COLO829 (cell line): ENCODE data around the gene UBAC2.

Experiments used
- DNase-seq: peaks from one replicate; pipeline ENCODE4 v3.0.0; 2012; ENCODE audit warnings: low spot score

The UBAC2 gene, protein sequence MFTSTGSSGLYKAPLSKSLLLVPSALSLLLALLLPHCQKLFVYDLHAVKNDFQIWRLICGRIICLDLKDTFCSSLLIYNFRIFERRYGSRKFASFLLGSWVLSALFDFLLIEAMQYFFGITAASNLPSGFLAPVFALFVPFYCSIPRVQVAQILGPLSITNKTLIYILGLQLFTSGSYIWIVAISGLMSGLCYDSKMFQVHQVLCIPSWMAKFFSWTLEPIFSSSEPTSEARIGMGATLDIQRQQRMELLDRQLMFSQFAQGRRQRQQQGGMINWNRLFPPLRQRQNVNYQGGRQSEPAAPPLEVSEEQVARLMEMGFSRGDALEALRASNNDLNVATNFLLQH

DNA sequence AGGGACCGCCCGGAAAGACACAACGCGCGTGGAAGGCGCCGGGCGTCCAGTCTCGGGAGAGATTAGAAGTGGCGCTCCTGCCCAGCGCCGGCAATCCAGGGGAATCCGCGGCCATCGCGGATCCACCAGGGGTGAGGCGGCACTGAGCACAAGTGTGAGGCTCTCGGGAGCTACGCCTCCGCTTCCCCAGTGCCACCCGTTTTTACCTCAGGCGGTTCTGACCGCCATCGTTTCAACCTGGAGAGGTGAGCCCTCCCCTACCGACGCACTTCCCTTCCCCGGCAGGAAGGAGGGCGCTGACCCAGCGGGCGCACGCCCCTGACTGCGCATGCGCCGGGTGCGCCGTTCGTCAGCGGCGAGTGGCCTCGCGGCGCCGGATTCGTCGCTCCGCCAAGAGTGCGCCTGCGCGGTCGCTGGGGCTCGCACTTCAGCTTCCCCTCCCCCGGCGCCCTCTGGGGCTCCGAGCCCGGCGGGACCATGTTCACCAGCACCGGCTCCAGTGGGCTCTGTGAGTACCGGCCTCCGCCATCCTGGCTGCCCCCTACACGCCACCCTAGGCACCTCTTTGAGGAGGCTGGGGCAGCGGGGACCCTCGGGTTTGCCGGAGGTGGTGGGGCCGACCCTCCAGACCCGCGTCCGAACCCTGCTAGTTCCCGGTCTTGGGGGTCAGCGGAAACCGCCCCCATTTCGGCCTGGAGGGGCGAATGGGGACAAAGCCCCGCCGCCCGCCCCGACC, at the start of gene UBAC2:
TSS of gene UBAC2 (plus strand) at position 423 of the 736 bp plus-strand sequence. CDS start at position 478, 55 bp downstream.
- peak; percentile 96 for DNase-seq

DNA sequence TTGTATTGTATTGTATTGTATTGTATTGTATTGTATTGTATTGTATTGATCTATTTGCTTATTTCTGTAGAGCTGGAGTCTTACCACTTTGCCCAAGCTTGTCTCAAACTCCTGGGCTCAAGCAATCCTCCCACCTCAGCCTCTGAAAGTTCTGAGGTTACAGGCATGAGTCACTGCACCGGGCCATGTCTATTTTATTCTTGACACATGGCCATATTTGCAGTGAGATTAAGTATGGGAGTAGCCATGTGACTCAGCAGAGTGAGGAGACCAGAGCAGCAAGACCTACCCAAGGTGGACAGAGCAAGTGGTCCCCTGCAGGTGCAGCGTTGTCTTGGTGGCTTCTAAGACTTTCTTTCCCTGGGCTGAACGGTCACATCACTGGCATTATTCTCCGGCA, 49.1 kb upstream of the UBAC2 start:
- no peak for DNase-seq

DNA sequence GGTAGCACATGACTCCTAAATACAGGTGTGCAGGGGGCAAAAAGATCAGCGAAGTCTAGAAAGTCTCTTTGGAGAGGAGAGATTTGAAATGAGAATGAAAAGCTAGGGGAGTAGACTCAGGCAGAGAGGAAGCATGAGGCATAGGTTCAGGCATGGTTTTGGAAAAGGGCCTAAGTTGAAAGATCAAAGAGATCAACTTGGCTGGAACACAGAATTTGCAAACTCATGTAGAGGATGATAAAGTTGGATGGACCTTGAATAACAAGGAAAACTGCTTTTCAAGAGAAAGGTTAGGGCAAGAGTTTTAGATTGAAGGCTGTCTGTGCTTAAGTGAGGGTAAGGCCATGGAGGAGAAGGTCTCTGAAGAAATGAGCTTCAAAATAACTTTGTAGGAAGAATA, 47.4 kb upstream of the UBAC2 start:
- DNase-seq, result no peak

DNA sequence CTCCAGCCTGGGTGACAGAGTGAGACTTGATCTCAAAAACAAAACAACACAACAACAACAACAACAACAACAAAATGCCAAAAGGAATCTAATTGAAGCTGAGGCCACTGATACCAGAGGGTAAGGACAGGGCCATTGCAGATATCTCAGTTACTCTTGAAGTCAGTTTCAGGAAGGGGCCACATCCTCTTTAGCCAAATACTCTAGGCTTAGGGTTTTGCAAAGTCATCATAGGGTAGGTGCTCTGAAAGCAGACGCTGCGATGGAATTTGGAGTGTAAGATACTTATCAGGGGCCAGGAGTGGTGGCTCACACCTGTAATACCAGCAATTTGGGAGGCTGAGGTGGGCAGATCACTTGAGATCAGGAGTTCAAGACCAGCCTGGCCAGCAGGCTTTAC, 46.6 kb upstream of the UBAC2 start:
- no peak for DNase-seq

DNA sequence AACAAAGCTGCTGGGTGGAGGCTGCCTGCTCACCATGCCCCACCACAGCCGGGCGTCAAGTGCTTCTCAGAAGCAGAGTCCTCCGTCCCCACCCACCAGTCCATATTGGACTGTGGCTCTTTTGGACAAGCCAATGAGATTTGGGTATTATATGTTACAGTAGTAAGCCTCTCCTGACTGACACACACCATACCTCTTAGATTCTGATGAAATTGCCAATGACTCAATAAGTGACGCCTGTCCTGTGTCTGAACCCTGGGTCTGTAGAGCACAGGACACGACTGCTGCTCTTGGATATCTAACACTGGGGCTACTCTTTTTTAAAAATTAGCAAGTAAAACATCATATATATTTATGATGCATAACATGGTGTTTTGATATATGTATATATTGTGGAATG, 44.8 kb upstream of the UBAC2 start:
- no peak for DNase-seq

DNA sequence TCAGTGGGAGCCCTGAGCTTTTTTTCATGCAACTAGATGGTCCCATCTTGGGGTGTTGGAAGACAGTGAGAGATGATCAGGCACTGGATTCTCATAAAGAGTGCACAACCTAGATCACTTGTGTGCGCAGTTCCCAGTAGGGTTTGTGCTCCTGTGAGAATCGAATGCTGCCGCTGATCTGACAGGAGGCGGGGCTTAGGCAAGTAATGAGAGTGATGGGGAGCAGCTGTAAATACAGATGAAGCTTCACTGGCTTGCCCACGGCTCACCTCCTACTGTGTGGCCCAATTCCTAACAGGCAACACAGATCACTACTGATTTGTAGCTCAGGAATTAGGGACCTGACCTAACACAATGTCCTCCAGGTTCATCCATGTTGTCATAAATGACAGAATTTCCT, 43.6 kb upstream of the UBAC2 start:
- DNase-seq, result no peak

DNA sequence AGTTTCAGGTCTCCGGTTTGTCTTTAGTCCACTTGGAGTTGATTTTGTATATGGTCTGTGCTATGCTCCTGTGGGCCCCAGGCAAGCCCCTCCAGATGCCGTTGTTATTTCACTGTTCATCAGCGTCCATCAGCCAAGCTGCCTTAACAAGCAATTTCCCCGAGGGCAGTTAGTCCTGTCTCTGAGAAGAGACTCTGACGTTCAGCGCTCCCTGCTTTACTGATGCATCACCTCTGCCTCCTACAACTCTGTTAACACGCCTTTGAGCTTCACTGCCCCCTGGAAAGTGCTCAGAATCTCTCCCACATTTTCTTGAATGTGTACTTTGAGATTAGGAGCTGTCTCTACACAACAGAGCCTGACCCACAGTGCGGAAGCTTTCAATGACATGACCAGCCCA, 41.8 kb upstream of the UBAC2 start:
- no peak for DNase-seq

DNA sequence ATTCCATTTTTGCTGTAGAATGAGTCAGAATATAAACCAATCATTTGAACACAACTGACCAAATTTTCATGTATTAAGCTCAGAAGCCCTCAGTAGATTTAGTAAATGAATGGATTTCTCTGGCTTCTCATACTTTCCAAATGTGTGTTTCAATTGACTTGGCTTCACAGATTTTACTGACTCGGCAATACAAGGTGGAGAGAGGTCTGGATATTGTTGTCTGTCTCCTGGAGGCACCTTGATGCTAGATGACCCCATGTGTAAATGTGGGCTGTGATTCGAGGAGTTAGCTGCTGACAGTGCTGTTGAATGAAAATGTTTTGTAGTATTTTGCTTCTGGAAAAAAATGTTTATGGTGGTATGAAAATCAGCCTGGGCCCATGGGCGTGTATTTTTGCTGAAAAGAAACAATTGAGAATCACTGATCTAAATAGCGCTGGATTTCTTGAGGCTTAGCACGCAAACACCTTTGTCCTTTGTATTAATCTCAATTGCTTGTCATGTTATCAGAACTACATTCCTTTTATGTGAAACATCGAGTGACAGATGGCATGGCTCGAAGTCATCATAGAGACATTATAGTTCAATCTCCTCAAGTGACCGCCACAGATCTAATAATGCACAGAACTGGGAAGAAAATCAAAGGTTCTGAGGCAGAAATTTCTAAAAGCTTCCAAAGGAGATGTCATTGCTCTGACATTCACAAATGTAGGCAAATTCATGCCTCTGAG, 41.2 kb upstream of the UBAC2 start:
- DNase-seq, result no peak

DNA sequence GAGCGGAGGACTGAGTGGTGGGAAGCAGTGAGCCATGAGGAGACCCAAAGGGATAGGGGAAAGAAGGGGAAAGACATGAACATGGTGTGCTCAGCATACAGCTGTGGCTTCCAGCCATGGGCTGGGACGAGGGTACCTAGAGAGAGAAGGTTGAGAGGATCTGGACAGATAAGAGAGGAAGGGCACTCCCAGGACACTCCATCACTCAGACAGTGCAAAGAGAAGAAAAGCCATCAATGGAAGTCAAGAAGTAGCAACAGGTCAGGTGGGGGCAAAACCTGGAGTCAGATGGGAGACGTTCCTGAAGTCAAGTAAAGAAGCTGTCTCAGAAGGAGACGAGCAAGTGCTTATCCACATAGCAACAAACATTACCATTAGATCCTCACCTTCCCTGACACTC, 40.2 kb upstream of the UBAC2 start:
- no peak for DNase-seq

DNA sequence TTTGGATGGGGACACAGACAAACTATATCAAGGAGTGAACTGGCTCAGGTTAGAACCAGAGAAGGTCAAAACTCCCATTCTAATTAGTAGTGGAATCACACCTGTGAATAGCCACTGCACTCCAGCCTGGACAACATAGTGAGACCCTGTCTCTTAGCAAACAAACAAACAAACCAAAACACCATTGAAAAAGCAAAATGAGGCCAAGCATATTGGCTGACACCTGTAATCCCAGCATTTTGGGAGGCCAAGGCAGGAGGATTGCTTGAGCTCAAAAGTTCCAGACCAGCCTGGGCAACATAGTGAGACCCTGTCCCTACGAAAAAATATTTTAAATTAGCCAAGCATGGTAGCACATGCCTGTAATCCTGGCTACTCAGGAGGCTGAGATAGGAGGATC, 39.1 kb upstream of the UBAC2 start:
- no peak for DNase-seq

DNA sequence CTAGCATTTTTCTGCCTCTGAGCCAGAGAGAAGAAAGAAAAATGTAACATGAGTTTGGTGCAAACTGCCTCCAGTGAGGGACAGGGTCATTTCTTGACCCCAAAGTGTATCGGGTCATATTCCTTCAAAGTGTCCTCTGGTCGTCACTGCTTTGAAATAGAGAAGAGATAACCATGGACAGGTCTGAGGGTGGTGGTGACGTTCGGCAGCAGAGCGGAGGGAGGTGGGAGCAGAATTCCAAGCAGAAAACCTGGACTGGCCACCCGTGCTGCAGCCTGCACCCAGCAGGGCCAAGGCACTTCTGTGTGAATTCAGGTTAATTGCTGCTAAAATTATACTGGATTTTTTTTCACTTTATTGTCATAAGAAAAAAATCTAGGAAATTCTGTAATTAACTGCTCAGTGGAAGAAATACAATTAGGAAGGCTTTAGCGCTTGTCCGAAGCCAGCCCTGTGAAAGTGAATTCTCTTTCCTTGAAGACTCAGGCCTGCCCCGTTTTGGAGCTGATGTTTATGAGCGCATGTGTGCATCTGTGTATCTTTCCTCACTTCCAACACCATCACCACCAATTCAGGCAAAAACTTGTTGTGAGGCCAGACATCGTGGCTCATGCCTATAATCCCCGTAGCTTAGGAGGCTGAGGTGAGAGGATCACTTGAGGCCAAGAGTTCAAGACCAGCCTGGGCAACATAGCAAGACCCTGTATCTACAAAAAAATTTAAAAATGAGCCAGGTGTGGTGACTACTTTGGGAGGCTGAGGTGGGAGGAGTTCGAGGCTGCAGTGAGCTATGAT, 37.9 kb upstream of the UBAC2 start:
- DNase-seq, result no peak

DNA sequence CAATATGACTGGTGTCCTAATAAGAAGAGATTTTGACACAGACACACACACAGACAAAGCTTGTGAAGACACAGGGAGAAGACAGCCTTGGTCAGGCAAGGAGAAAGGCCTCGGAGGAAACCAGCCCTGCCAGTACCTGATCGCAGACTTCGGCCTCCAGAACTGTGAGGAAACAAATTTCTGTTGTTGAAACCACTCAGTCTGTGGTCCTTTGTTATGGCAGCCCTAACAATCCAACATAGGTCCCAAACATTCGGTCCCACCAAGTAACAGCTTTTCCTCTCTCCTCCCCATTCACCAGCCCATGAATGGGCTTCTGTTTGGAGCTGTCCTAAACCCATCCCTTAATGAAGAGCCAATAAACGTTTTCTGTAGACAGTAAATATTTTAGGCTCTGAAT, 36.4 kb upstream of the UBAC2 start:
- DNase-seq, result no peak

DNA sequence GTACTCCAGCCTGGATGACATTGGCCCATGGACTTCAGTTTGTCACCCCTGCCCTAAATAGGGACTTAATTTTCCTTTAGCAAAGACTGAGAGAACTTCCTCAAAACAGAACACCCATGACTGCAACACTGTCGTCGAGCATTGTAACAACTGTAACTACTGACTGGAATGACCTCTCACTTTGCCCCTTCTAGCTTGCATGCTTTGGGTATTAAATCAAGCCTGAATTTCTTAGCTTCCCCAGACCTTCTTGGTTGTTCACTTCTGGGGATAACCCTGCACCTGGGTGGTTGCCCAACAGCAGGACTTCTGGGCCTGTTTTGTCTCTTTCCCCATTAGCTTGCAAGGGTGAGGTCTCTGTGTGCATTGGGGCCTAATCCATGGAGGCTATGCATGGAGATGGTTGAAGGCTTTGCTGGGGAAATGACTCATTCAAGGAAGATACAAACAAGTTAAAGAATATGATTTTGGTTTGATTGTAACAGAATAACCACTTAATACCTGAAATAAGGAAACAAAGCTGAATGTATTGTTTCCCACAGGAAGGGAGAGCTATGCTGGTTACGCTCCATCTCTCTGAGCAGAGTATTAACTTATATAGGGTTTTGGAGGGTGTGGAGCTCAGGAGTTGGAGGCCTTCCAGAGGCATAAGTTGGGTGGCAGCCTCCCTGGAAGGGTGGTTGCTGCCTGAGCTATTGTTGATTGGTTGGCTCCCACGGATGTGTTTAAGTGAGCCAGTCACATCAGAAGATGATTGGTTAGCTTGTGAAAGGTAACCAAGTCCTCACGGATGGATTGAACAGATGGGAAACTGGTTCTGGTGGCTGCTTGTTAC, 34.7 kb upstream of the UBAC2 start:
- DNase-seq, result no peak

DNA sequence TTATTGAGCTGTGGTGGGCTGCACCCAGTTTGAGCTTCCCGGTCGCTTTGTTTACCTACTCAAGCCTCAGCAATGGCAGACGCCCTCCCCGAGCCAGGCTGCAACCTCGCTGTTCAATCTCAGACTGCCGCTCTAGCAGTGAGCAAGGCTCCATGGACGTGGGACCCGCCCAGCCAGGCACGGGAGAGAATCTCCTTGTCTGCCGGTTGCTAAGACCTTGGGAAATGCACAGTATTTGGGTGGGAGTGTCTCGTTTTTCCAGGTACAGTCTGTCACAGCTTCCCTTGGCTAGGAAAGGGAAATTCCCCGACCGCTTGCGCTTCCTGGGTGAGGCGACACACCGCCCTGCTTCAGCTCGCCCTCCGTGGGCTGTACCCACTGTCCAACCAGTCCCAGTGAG, 27.7 kb upstream of the UBAC2 start:
- no peak for DNase-seq

DNA sequence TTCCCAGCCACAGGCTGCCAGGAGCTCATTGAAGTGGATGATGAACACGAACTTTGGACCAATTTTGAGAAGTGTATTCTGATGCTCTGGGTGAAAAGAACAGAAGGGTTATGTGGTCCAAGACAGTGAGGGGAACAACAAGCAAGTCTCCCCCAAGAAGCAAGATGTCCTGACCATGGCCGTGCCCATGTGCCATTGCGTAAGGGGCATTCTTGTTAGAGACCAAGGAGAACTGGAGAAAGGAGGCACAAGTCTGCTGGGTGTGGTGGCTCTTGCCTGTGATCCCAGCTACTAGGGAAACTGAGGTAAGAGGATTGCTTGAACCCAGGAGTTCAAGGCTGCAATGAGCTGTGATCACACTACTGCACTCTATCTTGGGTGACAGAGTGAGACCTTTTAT, 27.0 kb upstream of the UBAC2 start:
- no peak for DNase-seq

DNA sequence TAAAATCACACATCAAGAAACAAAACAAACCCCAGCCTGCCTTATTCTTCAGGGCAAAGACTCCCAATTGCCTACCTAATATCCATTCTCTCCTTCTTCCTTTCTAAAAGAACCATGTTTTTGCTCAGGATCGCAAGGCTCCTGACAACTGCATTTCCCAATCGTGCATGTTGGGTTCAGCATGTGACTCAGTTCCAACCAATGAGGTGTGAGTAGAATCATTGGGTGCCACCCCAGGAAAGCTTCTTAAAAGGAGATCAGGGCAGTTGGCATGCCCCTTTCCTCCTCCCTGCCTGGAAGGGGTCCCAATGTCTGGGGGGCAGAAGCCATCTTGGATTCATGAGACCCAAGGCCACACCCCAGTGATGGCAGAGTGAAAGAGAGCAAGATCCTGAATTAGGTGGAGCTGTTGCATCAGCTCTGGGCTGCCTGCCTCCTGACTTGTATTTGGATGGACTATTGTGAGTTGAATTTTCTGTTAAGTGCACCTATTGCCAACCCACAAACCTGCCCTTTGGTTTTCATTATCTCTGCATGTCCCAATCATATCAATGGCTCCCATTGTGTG, 26.0 kb upstream of the UBAC2 start:
- no peak for DNase-seq

DNA sequence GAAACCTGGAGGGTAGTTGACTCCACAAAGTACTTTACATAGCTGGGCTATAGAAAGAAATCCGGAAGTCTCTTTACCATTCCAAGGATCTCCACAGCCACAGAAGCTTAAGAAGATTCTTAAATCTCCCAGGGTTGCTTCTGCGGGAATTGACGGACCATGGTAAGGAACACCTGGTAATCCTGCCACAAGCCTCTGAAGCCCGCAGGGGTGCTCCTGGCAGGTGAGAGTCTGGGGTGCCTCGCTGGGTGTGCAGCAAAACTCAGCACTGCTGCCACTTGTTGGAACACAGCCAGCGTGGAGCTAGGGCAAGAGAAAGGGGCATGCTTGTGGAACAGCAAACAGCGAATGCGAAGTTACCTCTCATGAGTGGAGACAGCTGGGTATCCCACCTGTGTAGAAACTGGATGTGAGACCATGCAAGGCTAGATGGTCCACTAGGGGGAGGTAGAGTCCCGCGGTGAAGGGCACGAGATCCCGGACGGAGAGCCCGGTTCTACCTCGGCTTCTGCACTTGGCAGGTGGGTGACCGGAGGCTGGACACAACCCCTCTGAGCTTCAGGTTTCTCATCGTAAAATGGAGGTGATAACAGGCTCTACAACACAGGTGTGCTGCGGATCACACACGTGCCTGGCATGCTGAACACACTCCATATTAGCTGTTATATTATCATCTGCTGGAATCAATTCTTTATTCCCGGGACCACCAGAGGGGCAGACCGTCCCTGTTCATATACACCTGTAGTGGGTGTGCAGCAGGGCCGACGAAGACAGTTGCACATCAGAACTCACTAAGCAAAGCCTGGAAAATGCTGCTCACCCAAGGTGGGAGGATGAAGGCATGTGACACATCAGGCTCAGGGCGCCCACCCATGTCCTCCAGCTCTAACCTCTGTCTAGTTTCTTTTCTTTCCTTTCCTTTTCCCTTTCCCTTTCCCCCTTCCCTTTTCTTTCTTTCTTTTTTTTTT, 24.1 kb upstream of the UBAC2 start:
- peak; percentile 51 for DNase-seq

DNA sequence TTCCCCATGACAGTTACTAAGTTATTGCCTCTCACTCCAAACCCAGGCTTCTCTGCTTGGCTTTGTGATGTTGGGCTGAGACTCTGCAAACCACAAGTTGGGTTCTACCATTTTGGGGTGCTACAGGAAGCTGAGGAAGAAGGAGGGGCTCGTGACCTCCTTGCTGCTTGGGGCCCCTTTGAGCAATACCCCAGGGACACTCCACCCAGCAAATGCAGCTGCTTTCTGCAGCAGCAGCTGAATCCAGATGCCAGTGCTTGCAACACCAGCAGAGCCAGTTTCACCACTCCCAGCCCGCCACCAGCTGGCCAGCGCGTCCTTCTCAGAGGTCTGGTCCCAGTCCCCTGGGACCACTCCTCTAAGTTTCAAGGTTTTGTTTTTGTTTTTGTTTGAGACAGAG, 22.0 kb upstream of the UBAC2 start:
- no peak for DNase-seq

DNA sequence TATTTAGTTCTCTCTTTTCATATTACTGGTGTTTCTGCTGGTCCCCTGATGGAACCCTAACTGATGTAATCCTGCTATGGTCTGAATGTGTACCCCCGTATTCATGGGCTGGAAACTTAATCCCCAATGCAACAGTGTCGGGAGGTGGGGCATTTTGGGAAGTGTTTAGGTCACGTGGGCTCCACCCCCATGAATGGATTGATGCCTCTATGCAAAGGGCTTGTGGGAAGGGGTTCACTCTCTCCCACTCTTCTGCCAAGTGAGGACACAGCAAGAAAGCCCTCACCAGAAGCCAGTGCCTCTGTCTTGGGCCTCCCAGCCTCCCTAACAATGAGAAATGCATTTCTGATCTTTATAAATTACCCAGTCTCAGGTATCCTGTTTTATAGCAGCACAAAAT, 21.2 kb upstream of the UBAC2 start:
- DNase-seq, result no peak

DNA sequence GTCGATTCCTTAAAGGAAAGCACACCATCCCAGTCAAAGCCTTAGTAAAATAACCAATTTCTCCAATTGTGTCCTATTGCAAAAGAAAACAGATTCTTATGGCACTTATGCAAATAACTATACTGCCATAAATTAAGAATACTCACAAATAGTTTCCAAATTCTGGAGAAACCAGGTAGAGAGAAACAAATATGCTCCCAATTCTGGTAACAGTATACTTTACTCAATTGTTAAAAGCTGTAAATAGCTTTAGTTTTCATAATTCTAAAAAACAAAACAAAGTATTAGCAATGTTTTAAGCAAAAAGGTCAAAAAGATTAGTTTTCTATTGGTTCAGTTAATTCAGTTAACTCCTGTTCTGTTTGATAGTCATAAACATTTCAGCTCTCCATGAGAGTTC, 18.2 kb upstream of the UBAC2 start:
- DNase-seq, result no peak
